ENCODE results near the gene RGL3. TPM values are rescaled to one million over a fixed set of nuclear protein-coding genes. Genes with fewer than 3 reads are reported as not detected.

RGL3 gene
- total RNA-seq, 1 experiment from 2014 or later = not detected

DNA sequence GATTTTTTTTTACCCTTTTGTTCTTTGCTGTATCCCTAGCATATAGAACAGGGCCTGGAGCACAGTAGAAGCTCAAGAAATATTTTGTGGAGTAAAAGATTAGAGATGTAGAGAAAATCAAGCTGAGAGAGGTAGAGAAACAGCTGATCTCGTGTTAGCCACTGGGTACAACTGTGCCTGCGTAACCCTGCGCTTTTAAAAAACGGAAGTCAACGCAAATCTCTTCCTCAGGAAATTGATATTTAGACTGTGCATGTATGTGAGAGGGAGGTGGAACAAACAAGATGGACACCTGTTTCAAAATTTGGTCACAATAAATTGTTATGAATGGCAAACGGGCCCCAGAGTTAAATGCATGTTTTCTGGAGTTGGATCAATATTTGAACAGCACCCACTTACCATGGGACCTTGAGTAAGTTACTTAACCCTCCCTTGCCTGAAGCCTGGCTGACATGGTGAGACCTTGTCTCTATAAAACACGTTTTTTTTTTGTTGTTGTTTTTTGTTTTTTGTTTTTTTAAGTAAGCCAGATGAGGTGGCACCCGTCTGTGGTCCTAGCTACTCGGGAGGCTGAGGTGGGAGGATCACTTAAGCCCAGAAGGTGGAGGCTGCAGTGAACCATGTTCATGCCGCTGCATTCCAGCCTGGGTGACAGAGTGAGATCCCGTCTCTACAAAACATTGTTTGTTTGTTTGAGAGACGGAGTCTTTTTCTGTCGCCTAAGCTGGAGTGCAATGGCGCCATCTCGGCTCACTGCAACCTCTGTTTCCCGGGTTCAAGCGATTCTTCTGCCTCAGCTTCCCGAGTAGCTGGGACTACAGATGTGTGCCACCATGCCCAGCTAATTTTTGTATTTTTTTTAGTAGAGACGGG is 31.7 kb downstream of the RGL3 start:
- no peaks in the 10 kb centered on the region for H3K9me3 Mint-ChIP-seq (ENCODE audit: unreplicated experiment)

DNA sequence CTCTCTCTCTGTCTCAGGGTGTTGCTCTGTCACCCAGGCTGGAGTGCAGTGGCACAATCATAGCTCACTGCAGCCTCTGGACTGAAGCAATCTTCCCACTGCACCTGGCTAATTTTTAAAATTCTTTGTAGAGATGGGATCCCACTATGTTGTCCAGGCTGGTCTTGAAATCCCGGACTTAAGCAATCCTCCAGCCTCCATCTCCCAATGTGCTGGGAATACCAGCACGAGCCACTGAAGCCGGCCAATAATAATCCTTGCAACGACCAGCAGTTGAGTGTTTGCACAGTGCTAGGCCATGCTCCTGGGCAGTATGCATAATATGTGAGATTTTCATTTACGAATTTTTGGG is 34.4 kb downstream of the RGL3 start:
- no peak overlapping the region for H3K27ac Mint-ChIP-seq (ENCODE audit: low read depth, unreplicated experiment)
- H3K9me3 Mint-ChIP-seq (ENCODE audit: unreplicated experiment) = no peaks in the 10 kb centered on the region
- intact Hi-C loops (cut with micrococcal nuclease) = no loop called here
- H3K4me1 Mint-ChIP-seq (ENCODE audit: insufficient read depth, unreplicated experiment) = peaks cover 17% of the 10 kb centered on the region
- no TSS peak for BruUV-seq (replicated peaks)
- no peaks in the 10 kb centered on the region for H3K36me3 Mint-ChIP-seq (ENCODE audit: insufficient read depth, unreplicated experiment)
- ChIA-PET POLR2A (interaction anchor here (0.7 kb wide), 1 partner anchor 136 kb away, joined by 3 read pairs; no protein-coding TSS in a partner anchor), CTCF (interaction anchor here (0.7 to 1.2 kb wide), 3 partner anchors 9 to 494 kb away, joined by 3 to 4 read pairs (median 3); no protein-coding TSS in a partner anchor)
- no peaks in the 10 kb centered on the region for H3K27me3 Mint-ChIP-seq (ENCODE audit: insufficient read depth, unreplicated experiment)
- TF ChIP-seq, protein P1, sequence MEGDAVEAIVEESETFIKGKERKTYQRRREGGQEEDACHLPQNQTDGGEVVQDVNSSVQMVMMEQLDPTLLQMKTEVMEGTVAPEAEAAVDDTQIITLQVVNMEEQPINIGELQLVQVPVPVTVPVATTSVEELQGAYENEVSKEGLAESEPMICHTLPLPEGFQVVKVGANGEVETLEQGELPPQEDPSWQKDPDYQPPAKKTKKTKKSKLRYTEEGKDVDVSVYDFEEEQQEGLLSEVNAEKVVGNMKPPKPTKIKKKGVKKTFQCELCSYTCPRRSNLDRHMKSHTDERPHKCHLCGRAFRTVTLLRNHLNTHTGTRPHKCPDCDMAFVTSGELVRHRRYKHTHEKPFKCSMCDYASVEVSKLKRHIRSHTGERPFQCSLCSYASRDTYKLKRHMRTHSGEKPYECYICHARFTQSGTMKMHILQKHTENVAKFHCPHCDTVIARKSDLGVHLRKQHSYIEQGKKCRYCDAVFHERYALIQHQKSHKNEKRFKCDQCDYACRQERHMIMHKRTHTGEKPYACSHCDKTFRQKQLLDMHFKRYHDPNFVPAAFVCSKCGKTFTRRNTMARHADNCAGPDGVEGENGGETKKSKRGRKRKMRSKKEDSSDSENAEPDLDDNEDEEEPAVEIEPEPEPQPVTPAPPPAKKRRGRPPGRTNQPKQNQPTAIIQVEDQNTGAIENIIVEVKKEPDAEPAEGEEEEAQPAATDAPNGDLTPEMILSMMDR (IDR thresholded peaks at IDR 0.05; ENCODE audit: unreplicated experiment) = no peak
- no peak overlapping the region for H3K4me3 Mint-ChIP-seq (ENCODE audit: unreplicated experiment)
- no peak for DNase-seq (ENCODE audit: unreplicated experiment)

More for the DNA sequence above, 31.7 kb downstream of the RGL3 start:
- Mint-ChIP-seq H3K27ac (ENCODE audit: low read depth, unreplicated experiment) (no peak overlapping the region), H3K4me1 (ENCODE audit: insufficient read depth, unreplicated experiment) (no peaks in the 10 kb centered on the region), H3K27me3 (ENCODE audit: insufficient read depth, unreplicated experiment) (no peaks in the 10 kb centered on the region), H3K4me3 (ENCODE audit: unreplicated experiment) (no peak overlapping the region), H3K36me3 (ENCODE audit: insufficient read depth, unreplicated experiment) (no peaks in the 10 kb centered on the region)
- intact Hi-C loops (cut with micrococcal nuclease) = no loop called here
- TF ChIP-seq, protein P1 (IDR thresholded peaks at IDR 0.05; ENCODE audit: unreplicated experiment) = no peak
- no TSS peak for BruUV-seq (replicated peaks)
- POLR2A ChIA-PET = interaction anchor here (1.3 kb wide), 1 partner anchor 11 kb away, joined by 3 read pairs; no protein-coding TSS in a partner anchor
- no peak for DNase-seq (ENCODE audit: unreplicated experiment)
- CTCF ChIA-PET = interaction anchor here (0.6 kb wide), 1 partner anchor 65 kb away, joined by 3 read pairs; no protein-coding TSS in a partner anchor

DNA sequence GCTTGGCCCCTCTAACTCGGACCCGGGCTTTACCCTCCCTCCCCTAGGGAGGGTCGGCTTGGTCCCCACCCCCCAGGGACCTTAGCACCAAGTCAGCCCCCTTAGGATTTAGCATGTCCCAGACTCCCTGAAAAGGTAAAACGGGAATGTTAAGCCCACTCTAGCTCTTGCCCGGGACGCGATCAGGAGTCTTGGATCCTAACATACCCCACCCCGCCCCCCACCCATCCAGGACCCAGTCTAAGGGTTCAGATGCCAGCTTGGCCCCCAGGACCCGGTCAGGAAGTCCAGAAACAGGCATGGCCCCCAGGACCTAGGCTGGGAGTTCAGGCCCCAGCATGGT is 35.4 kb downstream of the RGL3 start:
- peaks cover 20% of the 10 kb centered on the region for H3K4me1 Mint-ChIP-seq (ENCODE audit: insufficient read depth, unreplicated experiment)
- no peak overlapping the region for H3K27ac Mint-ChIP-seq (ENCODE audit: low read depth, unreplicated experiment)
- H3K36me3 Mint-ChIP-seq (ENCODE audit: insufficient read depth, unreplicated experiment) = no peaks in the 10 kb centered on the region
- H3K27me3 Mint-ChIP-seq (ENCODE audit: insufficient read depth, unreplicated experiment) = no peaks in the 10 kb centered on the region
- no peak overlapping the region for H3K4me3 Mint-ChIP-seq (ENCODE audit: unreplicated experiment)
- H3K9me3 Mint-ChIP-seq (ENCODE audit: unreplicated experiment) = no peaks in the 10 kb centered on the region
- ChIA-PET POLR2A (no interaction called here), CTCF (interaction anchor here (0.6 to 1.8 kb wide), 3 partner anchors 8 to 177 kb away, joined by 3 to 8 read pairs (median 4); no protein-coding TSS in a partner anchor)
- BruUV-seq (replicated peaks) = no TSS peak
- DNase-seq (ENCODE audit: unreplicated experiment) = no peak
- intact Hi-C loops (cut with micrococcal nuclease) = no loop called here
- TF ChIP-seq, protein P1 (IDR thresholded peaks at IDR 0.05; ENCODE audit: unreplicated experiment) = no peak

DNA sequence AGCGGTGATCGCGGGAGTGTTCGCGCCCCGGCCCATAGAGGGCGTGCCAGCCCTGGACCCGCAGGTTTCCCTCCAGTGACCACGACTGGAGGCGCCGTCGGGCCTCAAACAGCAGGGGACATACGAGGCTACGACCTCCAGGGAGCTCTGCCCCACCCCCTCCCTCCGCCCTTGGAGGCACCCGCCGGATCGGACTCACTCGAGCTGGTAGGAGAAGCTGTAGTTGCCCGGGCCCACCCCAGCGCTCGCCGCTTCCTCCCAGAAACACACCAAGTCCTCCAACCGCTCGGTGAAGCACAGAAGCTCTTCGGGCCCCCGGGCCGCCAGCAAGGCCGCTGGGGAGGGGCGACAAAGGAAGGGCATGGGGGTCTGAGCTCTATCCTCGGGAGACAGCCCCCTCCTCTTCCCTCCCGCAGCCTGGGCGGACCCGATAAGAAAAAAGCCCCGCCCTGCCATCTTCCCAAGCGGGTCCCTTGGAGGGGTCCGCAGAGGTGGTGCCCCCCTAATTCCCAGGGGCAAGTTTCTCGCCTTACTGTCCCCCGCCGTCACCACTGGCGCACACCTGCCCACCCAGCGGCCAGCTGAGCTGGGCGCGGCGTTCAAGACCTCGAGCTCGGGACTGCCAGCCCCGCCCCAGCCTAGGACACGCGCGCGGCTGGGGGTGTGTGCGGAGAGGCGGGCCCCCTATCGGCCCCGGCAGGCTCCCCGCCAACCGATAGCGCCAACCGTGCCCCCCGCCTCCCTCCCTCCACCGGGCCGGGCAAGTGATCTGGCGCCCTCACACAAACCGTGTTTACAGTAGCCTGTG is 36.0 kb downstream of the RGL3 start:
- no TSS peak for BruUV-seq (replicated peaks)
- H3K4me3 Mint-ChIP-seq (ENCODE audit: unreplicated experiment) = no peak overlapping the region
- ChIA-PET POLR2A (no interaction called here), CTCF (interaction anchor here (0.7 to 1.8 kb wide), 5 partner anchors 8 to 99 kb away, joined by 3 to 8 read pairs (median 3); no protein-coding TSS in a partner anchor)
- TF ChIP-seq, protein P1 (IDR thresholded peaks at IDR 0.05; ENCODE audit: unreplicated experiment) = peak; percentile 61
- no peaks in the 10 kb centered on the region for H3K27me3 Mint-ChIP-seq (ENCODE audit: insufficient read depth, unreplicated experiment)
- peaks cover 24% of the 10 kb centered on the region for H3K4me1 Mint-ChIP-seq (ENCODE audit: insufficient read depth, unreplicated experiment)
- H3K9me3 Mint-ChIP-seq (ENCODE audit: unreplicated experiment) = no peaks in the 10 kb centered on the region
- intact Hi-C loops (cut with micrococcal nuclease) = no loop called here
- no peaks in the 10 kb centered on the region for H3K36me3 Mint-ChIP-seq (ENCODE audit: insufficient read depth, unreplicated experiment)
- DNase-seq (ENCODE audit: unreplicated experiment) = no peak
- H3K27ac Mint-ChIP-seq (ENCODE audit: low read depth, unreplicated experiment) = no peak overlapping the region

Measured in MCF 10A (cell line).